HepG2 (cell line): ENCODE results near the gene TCTA. TPM values are rescaled to one million over a fixed set of nuclear protein-coding genes. Genes with fewer than 3 reads are reported as not detected.
A peak's percentile ranks its signal among the peaks of the same experiment; 100 is the strongest.

Experiments
- ATAC-seq: fragments of 200-7000 bp; cut with Tn5 transposase; 3 replicates; pipeline ENCODE4 v1.9.1; 2020; ENCODE audit warnings: mild to moderate bottlenecking, moderate library complexity
- BruUV-seq: library from RNA; stranded (reverse); fragments of 400-500 nt; replicated peaks from 2 replicates; lab custom pipeline; 2021; lab: Mats Ljungman, UMichigan
- CTCF ChIA-PET: fragments of 300-600 bp; formaldehyde crosslinking; extraction: SDS; loops from one replicate; lab custom pipeline; 2021; ENCODE audit warnings: low total read pairs, inconsistent platforms, low intra/inter-chr PET ratio; lab: Yijun Ruan, JAX
- POLR2A ChIA-PET: fragments of 350-600 bp; sonication (Branson Sonifier 250); formaldehyde crosslinking; loops from one replicate; lab custom pipeline; 2020; ENCODE audit warnings: antibody characterized with exemption, inconsistent platforms; lab: Yijun Ruan, JAX
- DNase-seq: peaks from one replicate; pipeline ENCODE4 v3.0.0-alpha.2; 2015; ENCODE audit warnings: low spot score
- FAIRE-seq: peaks from 3 replicates; lab custom pipeline; 2011; peaks lifted over from hg19 to GRCh38; lab: Jason Lieb, UNC
- H2AFZ ChIP-seq: one replicate; pipeline ENCODE4 v1.6.1; 2011; ENCODE audit warnings: low read length, inconsistent platforms
- H3K27ac ChIP-seq: fragments of 300-600 bp; 3 replicates; pipeline ENCODE4 v1.8.0; 2011; ENCODE audit warnings: mixed run types, mild to moderate bottlenecking, mixed read lengths, low read length, inconsistent platforms; ENCODE audit not compliant: insufficient read depth; ENCODE audit errors: extremely low read length
- H3K27me3 ChIP-seq, 2 experiments: fragments of 200-600 bp in 1 of 2; 2 replicates in 1 of 2; 3 replicates in 1 of 2; pipeline versions ENCODE4 v1.6.0 to v1.8.0; 2011; ENCODE audit warnings: low read length in 2 of 2, mild to moderate bottlenecking in 2 of 2, moderate library complexity in 2 of 2, inconsistent platforms in 1 of 2; ENCODE audit not compliant: insufficient read depth in 2 of 2, control insufficient read depth in 1 of 2
- H3K36me3 ChIP-seq, 2 experiments: fragments of 200-600 bp in 1 of 2; replicated peaks in 1 of 2; 2 replicates in 1 of 2; 3 replicates in 1 of 2; pipeline versions ENCODE4 v1.5.1 to v1.8.0; 2011; ENCODE audit warnings: low read length in 2 of 2, inconsistent platforms in 1 of 2; ENCODE audit not compliant: insufficient read depth in 2 of 2, control insufficient read depth in 1 of 2
- H3K4me1 ChIP-seq: 2 replicates; pipeline ENCODE4 v1.5.1; 2012; ENCODE audit warnings: low read length, inconsistent platforms; ENCODE audit not compliant: insufficient read depth
- H3K4me2 ChIP-seq: 2 replicates; pipeline ENCODE4 v1.6.0; 2011; ENCODE audit warnings: low read depth, low read length, inconsistent platforms
- H3K4me3 ChIP-seq, 3 experiments: fragments of 200-600 bp in 1 of 3; sonication (generic), shearing (Covaris generic) in 1 of 3; replicated peaks in 1 of 3; 2 replicates each; pipeline ENCODE4 v1.5.1; 2011 to 2016; ENCODE audit warnings: low read length in 3 of 3, inconsistent platforms in 2 of 3, low read depth in 2 of 3, mild to moderate bottlenecking in 2 of 3, control low read depth in 1 of 3, mixed read lengths in 1 of 3; ENCODE audit not compliant: insufficient read depth in 1 of 3
- H3K79me2 ChIP-seq: one replicate; pipeline ENCODE4 v1.6.1; 2011; ENCODE audit warnings: low read length, inconsistent platforms; ENCODE audit not compliant: insufficient read depth
- H3K9ac ChIP-seq: 2 replicates; pipeline ENCODE4 v1.6.0; 2011; ENCODE audit warnings: mild to moderate bottlenecking, low read depth, low read length, inconsistent platforms; ENCODE audit not compliant: insufficient read depth
- H3K9me3 ChIP-seq: 2 replicates; pipeline ENCODE4 v1.5.1; 2012; ENCODE audit warnings: mild to moderate bottlenecking, low read length
- H4K20me1 ChIP-seq: 2 replicates; pipeline ENCODE4 v1.6.0; 2011; ENCODE audit warnings: inconsistent platforms, mild to moderate bottlenecking, low read length, moderate library complexity; ENCODE audit not compliant: insufficient read depth
- FOSL1 ChIP-seq: sonication (generic); formaldehyde crosslinking; IDR thresholded peaks from 2 replicates; pipeline ENCODE4 v1.9.0; 2021; ENCODE audit warnings: missing genetic modification reagents, borderline replicate concordance
- GATAD1 ChIP-seq: IDR thresholded peaks from 2 replicates; pipeline ENCODE4 v1.6.1; 2016; ENCODE audit warnings: missing genetic modification reagents, missing compliant biosample characterization
- GMEB1 ChIP-seq: sonication (generic); formaldehyde crosslinking; IDR thresholded peaks from 2 replicates; pipeline ENCODE4 v1.5.1; 2020; ENCODE audit warnings: missing genetic modification reagents, mild to moderate bottlenecking, borderline replicate concordance
- HOMEZ ChIP-seq: IDR thresholded peaks from 2 replicates; pipeline ENCODE4 v1.6.1; 2016; ENCODE audit warnings: low read depth
- KLF12 ChIP-seq: sonication (generic); formaldehyde crosslinking; IDR thresholded peaks from 2 replicates; pipeline ENCODE4 v1.4.0; 2020; ENCODE audit warnings: missing genetic modification reagents, borderline replicate concordance
- MAFF ChIP-seq: IDR thresholded peaks from 2 replicates; pipeline ENCODE4 v1.6.1; 2011; ENCODE audit warnings: low read depth, low read length, improper control_type of control experiment
- MIXL1 ChIP-seq: IDR thresholded peaks from 2 replicates; pipeline ENCODE4 v1.6.1; 2016
- NRL ChIP-seq: sonication (generic); formaldehyde crosslinking; IDR thresholded peaks from 2 replicates; pipeline ENCODE4 v1.5.0; 2020; ENCODE audit warnings: missing genetic modification reagents, mild to moderate bottlenecking, moderate library complexity, borderline replicate concordance
- RAD21 ChIP-seq: fragments of 450-650 bp; formaldehyde crosslinking; IDR thresholded peaks from 2 replicates; pipeline ENCODE4 v1.5.0; 2020; ENCODE audit warnings: mild to moderate bottlenecking
- RBM22 ChIP-seq: fragments of 200-400 bp; formaldehyde crosslinking; optimal IDR thresholded peaks from 2 replicates; pipeline ENCODE3; 2017; ENCODE audit warnings: mild to moderate bottlenecking, low read length, moderate library complexity
- SOX5 ChIP-seq: IDR thresholded peaks from 2 replicates; pipeline ENCODE4 v1.6.1; 2016; ENCODE audit warnings: borderline replicate concordance
- YEATS2 ChIP-seq: sonication (generic); formaldehyde crosslinking; IDR thresholded peaks from 2 replicates; pipeline ENCODE4 v1.4.0; 2020; ENCODE audit warnings: missing genetic modification reagents, borderline replicate concordance
- ZFAT ChIP-seq: sonication (generic); formaldehyde crosslinking; conservative IDR thresholded peaks from 2 replicates; pipeline ENCODE4 v1.8.1; 2023; ENCODE audit warnings: missing genetic modification reagents, inconsistent platforms
- ZMAT3 ChIP-seq: sonication (generic); formaldehyde crosslinking; conservative IDR thresholded peaks from 2 replicates; pipeline ENCODE4 v1.7.0; 2021; ENCODE audit warnings: missing genetic modification reagents
- ZNF609 ChIP-seq: sonication (generic); formaldehyde crosslinking; IDR thresholded peaks from 2 replicates; pipeline ENCODE4 v1.4.0; 2020; ENCODE audit warnings: mild to moderate bottlenecking, missing genetic modification reagents, borderline replicate concordance
- ZNF775 ChIP-seq: sonication (generic); formaldehyde crosslinking; IDR thresholded peaks from 2 replicates; pipeline ENCODE4 v1.4.0; 2020; ENCODE audit warnings: missing genetic modification reagents, mild to moderate bottlenecking, moderate library complexity, borderline replicate concordance
- ZNF878 ChIP-seq: sonication (generic); formaldehyde crosslinking; IDR thresholded peaks from 2 replicates; pipeline ENCODE4 v1.8.1; 2023; ENCODE audit warnings: mild to moderate bottlenecking, missing genetic modification reagents, moderate library complexity
- WGBS: methylation state at CpG from one replicate; pipeline ENCODE4 v1.1.6; 2017; ENCODE audit warnings: low lambda C conversion rate; 5-methylcytosine and 5-hydroxymethylcytosine counted together
- in situ Hi-C: cut with HindIII; loops from 2 replicates; pipeline ENCODE4 v1.10.0; 2017; ENCODE audit warnings: low pct_unique_long_range_greater_than_20kb; ENCODE audit not compliant: extremely low pct_ligation_motif_present
- intact Hi-C: fragments of 100-400 bp; cut with micrococcal nuclease; formaldehyde crosslinking; loops from one replicate; pipeline ENCODE4 v1.10.0; 2022; ENCODE audit not compliant: unreplicated experiment
- polyA plus RNA-seq, 8 experiments: library from polyadenylated mRNA; depleted of rRNA in 3 of 8; stranded (reverse) in 7 of 8; unstranded in 1 of 8; fragments of >200 nt; fragmentation: Illumina TruSeq in 4 of 8; extraction: Trizol in 4 of 8; gene quantifications; 2 replicates each; pipeline versions ENCODE4 v1.2.1 to v1.2.3, GENCODE V29; 2011 to 2016; ENCODE audit warnings: low read depth in 4 of 8, missing spikeins in 1 of 8, mixed read lengths in 1 of 8; ENCODE audit not compliant: insufficient read depth in 1 of 8
- total RNA-seq, 5 experiments: library from RNA; depleted of rRNA; stranded (reverse); fragments of >200 nt; fragmentation: Illumina TruSeq; extraction: Trizol; gene quantifications; 2 replicates each; pipeline ENCODE4 v1.2.3, GENCODE V29; 2016; ENCODE audit warnings: low read depth in 1 of 5

Gene TCTA
- total and polyA plus RNA-seq, 2 of the 13 experiments (the other 11 are each of a cell fraction or from before 2014, with no cell fraction given), result 8.3 to 13.2 TPM

GRCh38 chr3:49454458-49454857 lies 42.2 kb downstream of the TCTA start:
- no peaks in the 10 kb centered on the region for H3K36me3 ChIP-seq
- no peaks in the 10 kb centered on the region for H3K79me2 ChIP-seq
- H2AFZ ChIP-seq, result no peak overlapping the region
- H3K4me1 ChIP-seq, result peaks cover 46% of the 10 kb centered on the region
- H3K4me3 ChIP-seq, result no peak overlapping the region
- H3K9me3 ChIP-seq, result no peaks in the 10 kb centered on the region
- CTCF ChIA-PET, result interaction anchor here (1.3 kb wide), 1 partner anchor 217 kb away, joined by 5 read pairs; no protein-coding TSS in a partner anchor
- H4K20me1 ChIP-seq, result no peaks in the 10 kb centered on the region
- BruUV-seq, result no TSS peak
- POLR2A ChIA-PET, result interaction anchor here (1.0 to 1.2 kb wide), 4 partner anchors 11 to 46 kb away, joined by 3 to 7 read pairs (median 4); partner anchors contain the start of genes RHOA and TCTA
- intact Hi-C loops, result loop anchor here (1.0 kb wide), 2 partner anchors 85 to 217 kb away; no protein-coding TSS in a partner anchor
- DNase-seq (peak; percentile 66), FAIRE-seq (peak; percentile 90), ATAC-seq (peak; percentile 91)
- WGBS, result 53% methylated on average over 2 of the region's 2 CpGs
- no peak overlapping the region for H3K27ac ChIP-seq
- no peak overlapping the region for H3K9ac ChIP-seq
- no peaks in the 10 kb centered on the region for H3K27me3 ChIP-seq
- peak overlapping the region; percentile 14; the same call in 1 of the 2 replicates for H3K4me2 ChIP-seq
- in situ Hi-C loops, result no loop called here
- TF ChIP-seq FOSL1 (CRISPR knock-in tag) (no peak), ZFAT (CRISPR knock-in tag) (no peak), HOMEZ (CRISPR knock-in tag) (no peak), MAFF (no peak), GATAD1 (CRISPR knock-in tag) (peak; percentile 32; the same call in 1 of the 2 replicates), MIXL1 (CRISPR knock-in tag) (0 out of 2 replicates have a peak, but pooled peaks have one; percentile 20), KLF12 (CRISPR knock-in tag) (no peak), ZNF878 (CRISPR knock-in tag) (no peak), RAD21 (CRISPR knock-in tag) (peak; percentile 63), ZMAT3 (no peak), ZNF609 (CRISPR knock-in tag) (no peak), GMEB1 (CRISPR knock-in tag) (no peak), SOX5 (CRISPR knock-in tag) (peak; percentile 14; the same call in 1 of the 2 replicates), RBM22 (no peak), NRL (CRISPR knock-in tag) (no peak), YEATS2 (CRISPR knock-in tag) (peak; percentile 20; the same call in 1 of the 2 replicates), ZNF775 (CRISPR knock-in tag) (no peak)
